Inflammatory macrophage (primary cell): Measurements from ENCODE around the gene ARMC9.

Experiments used
- DNase-seq, 2 donors: peaks; one replicate each; pipeline ENCODE4 v3.0.0-alpha.2; 2020 to 2022

ARMC9 gene

DNA sequence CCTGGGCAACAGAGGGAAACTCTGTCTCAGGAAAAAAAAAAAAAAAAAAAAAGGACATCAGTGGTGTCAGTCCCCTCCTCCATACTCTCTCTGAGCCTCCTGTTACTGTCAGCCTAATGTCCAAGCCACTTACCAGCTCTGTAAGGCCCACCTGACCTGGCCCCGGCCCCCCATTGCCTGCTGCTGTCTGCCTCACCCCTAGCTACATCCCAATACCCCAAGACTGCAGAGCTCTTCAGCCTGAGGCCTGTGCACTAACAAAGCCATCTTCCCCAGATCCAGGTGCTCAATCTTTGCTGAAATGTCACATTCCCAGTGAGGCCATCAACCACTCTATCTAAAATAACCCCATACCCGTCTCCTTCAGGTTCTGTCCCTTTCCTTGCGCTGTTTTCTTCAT, 5.7 kb downstream of the ARMC9 start:
- no peak for DNase-seq

DNA sequence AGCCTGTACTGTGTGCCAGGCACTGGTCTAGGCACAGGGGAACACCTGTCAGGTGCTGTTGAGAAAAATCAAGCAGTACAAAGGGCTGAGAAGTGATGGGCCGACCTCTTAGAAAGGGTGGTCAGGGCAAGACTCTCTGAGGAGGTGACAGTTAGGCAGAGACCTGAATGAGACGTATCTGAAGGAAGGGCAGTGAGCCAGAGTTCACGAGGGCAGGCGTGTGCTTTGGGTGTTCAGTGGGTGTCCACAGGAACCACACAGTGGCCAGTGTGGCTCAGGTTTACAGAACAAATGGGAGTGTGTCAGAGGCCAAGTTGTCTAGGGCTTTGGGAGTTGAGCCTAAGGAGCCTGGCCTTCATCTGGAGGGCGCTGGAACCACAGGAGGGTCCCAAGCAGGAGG, 6.2 kb downstream of the ARMC9 start:
- no peak for DNase-seq

DNA sequence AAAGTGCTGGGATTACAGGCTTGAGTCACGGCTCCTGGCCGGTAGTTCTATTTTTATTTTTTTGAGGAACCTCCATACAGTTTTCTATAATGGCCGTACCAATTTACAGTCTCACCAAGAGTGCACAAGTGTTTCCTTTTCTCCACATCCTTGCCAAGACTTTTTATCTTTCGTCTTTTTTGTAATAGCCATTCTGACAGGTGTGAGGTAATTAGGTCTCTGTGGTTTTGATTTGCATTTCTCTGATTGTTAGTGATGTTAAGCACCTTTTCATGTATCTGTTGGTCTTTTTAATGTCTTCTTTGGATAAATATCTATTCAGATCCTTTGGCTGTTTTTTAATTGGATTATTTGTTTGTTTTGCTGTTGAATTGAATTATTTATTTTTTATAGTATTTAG, 9.3 kb downstream of the ARMC9 start:
- DNase-seq = no peak

DNA sequence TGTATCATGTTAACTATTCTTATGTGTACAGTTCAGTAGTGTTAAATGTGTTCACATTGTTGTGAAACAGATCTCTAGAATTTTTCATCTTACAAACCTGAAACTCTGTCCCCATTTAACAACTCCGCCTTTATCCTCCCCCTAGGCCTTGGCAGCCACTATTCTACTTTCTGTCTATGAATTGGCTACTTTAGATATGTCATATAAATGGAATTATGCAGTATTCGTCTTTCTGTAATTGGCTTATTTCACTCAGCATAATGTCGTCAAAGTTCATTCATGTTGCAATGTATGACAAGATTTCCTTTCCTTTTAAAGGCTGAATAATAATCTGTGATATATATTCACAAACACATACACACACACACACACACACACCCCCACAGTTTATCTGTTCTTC, 12.4 kb downstream of the ARMC9 start:
- DNase-seq = no peak

GRCh38 chr2:231211486-231211885, 13.1 kb downstream of the ARMC9 start:
- DNase-seq = no peak

GRCh38 chr2:231212329-231212845, 14.0 kb downstream of the ARMC9 start:
- no peak for DNase-seq

GRCh38 chr2:231213931-231214642, 15.7 kb downstream of the ARMC9 start:
- no peak for DNase-seq

GRCh38 chr2:231218366-231218765, 19.9 kb downstream of the ARMC9 start:
- DNase-seq = no peak

DNA sequence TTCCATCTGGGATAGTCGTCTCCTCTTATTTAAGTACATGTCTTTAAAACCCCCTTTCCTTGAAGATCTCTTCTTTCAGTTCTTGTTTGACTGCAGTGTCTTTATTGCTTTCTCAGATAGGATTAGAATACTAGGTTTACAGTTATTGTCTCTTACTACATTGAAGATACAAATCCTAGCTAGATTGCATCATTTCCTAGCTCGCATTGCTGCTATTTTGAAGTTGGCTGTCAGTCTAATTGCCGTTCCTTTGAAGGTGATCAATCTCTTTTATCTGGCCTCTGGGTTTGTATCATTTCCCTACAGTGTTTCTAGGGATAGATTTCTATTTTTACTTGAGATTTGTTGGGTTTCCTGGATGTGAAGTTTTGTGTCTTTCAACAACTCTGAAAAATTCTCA, 20.9 kb downstream of the ARMC9 start:
- no peak for DNase-seq

DNA sequence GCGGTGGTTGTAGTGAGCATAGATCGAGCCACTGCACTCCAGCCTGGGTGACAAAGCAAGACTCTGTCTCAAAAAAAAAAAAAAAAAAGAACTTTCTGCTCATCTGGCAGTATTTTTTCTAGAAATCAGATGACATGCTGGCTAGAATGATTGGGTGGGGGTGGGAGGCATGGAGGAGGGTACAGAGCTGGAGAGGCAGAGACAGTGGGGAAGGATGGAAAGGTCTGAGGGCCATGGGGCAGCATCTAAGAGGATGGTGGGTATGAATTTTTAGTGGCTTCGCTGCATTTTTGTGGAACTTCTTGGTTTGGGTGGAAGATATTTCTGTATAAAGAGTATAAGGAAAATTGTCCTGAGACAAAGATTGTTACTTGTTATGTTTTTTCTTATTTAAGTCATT, 23.3 kb downstream of the ARMC9 start:
- no peak for DNase-seq

GRCh38 chr2:231222318-231223000, 24.0 kb downstream of the ARMC9 start:
- peak; percentile 27 to 68 for DNase-seq

GRCh38 chr2:231223001-231223375, 24.6 kb downstream of the ARMC9 start:
- DNase-seq = no peak

DNA sequence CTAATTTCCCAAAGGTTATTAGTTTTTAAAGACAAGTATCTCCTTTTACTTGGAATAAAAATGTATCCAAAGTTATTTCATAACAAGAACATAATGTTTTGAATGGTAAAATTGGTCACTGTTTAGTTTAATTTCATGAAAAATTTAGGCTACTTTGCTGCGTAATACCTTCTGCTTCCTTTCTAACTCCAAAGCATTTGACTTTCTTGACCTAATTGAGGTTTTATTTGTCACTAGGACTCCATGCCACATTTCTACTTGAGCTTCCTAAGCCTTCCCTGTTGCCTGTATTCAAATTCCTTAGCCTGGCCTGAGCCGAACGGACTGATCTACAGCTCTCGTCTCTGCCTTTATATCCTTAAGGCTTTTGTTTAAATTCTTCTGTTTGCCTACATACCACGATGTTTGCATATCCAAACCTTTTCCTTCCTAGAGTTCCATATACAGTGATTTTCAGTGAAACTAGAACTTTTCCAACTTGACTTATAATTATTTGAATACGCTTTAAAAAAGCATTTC, 25.1 kb downstream of the ARMC9 start:
- DNase-seq = no peak

- DNase-seq = peak; percentile 85
These were observed 29.1 kb downstream of the ARMC9 start for GRCh38 chr2:231227310-231228162.

- DNase-seq = no peak
These were observed 29.8 kb downstream of the ARMC9 start for GRCh38 chr2:231228223-231228622.

DNA sequence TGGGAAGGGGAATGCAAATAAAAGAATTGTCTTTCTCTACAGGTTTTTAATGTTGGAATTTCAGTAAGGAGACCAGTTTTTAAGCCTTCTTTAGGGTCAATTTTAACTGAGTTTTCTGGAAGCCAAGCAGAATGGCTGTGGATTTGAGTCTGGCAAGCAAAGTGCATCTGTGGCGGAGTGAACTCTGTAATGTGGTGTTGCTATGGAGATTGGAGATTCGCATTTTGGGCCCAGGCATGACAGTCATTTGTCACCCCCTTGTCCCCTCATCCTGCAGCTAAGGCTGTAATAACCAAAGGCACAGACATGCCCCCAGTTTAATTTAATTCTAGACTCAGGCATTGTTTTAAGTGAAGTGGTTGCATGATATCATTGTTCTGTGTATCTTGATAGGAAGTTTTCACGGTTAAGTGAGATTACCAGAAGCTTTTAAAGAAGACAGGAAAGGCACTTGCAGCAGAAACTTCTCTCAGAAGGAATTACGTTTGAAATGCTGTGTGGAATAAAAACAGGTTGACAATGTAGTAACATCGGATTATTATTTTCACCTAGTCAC, 30.6 kb downstream of the ARMC9 start:
- no peak for DNase-seq

DNA sequence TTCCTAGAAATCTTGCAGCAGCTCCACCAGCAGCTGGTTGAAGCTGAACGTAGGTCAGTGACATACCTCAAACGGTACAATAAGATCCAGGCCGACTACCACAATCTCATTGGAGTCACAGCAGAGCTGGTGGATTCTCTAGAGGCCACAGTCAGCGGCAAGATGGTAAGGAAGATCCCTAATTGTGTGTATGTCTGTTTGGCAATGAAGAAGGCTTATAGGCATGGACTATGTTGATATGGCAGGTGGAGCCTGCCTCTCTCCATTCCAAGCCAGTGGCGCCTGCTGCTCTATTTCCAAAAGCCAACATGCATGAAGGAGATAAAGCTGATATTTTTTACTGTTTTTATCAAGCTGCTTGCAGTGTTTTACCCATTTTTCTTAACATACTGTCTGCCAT, 36.8 kb downstream of the ARMC9 start:
- no peak for DNase-seq

DNA sequence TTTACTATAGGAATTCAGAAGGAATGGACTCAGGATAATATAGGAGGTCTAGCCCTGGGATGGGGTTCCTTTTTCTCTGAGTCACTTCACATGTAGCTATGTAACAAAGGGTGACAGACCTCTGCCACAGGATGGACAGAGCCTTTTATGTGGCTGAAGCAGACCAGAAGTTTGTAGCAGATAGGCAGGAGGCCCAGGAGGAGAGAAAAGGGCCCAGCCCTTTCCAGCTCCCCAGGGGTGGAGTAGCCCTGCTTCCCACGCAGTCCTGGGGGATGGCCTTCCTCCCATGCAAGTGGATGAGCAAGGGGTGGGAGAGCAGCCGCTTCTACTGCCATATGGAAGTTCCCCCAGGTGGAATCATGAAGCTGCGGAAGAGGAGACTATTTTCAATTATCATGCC, 40.3 kb downstream of the ARMC9 start:
- DNase-seq = no peak

- DNase-seq = no peak
These were observed 41.3 kb downstream of the ARMC9 start for GRCh38 chr2:231239751-231240150.

DNA sequence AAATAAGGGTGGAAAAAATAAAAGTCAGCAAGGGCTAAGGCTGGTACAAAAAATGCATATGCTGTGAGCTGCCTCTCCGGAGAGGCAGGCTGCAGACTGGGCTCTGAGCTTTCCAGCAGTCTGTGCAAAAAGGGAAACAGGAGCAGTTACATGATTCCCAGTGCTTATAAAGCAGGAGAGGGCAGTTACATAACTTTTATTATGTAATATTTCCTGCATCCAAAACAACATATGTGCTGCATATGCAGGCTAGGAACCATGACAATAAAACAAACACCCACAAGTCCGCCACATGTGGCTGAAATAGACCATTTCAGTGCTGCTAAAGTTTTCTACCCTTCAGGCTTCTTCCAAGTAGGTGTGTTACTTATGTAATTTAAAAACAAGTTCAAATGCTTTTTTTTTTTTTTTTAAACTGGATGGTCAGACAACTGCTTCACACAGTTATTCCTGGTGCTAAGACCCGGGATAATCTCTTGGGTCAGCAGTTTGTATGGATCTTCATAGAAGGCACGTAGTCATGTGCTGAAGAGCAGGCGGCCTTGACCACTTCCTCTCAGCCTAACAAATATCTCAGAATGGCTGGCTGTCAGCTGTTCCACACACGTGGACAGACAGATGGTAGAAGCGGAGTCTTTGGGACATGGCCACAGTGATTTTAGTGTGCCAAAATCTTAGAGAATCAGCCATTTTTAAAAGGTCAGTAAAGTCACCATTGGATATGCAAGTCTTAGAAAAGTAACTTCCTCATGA, 43.5 kb downstream of the ARMC9 start:
- DNase-seq = peak; percentile 85 to 89

DNA sequence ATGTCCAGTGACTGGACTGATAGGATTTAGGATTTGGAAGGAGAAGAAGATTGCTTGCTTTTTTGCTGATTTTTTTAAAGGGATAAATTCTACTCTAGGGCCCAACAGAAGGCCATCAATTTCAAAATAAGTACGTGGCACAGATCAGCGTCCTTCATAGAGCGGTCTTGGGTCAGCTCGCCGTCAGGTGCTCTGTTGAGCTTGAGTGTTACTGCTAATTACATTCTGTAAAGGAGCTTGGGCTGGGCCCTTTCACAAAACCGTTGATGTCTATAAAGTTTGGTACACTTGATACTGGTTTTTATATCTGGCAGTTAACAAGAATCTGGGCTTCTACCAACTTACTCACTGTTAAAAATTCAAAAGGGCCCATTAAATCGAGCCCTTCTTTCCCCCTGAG, 45.4 kb downstream of the ARMC9 start:
- no peak for DNase-seq
